Gastrocnemius medialis (tissue), 4 donors: ENCODE data around the gene MUC16. TPM values are rescaled to one million over a fixed set of nuclear protein-coding genes. Genes with fewer than 3 reads are reported as not detected.

Source experiments
- ATAC-seq, 2 donors: fragments of 150-250 bp; one replicate each; pipeline ENCODE4 v1.9.1; 2016
- DNase-seq, 2 donors: peaks; one replicate each; pipeline ENCODE4 v3.0.0-alpha.2; 2019
- H3K27ac ChIP-seq, 4 donors: fragments of 200-600 bp; sonication (generic); 1 replicate in 1 of 4; 2 replicates in 3 of 4; pipeline ENCODE4 v1.5.1; 2016 to 2018; ENCODE audit warnings: mild to moderate bottlenecking in 2 of 4, moderate library complexity in 1 of 4
- H3K27me3 ChIP-seq, 3 donors: fragments of 200-600 bp; sonication (generic) in 2 of 3; 1 replicate in 1 of 3; 2 replicates in 2 of 3; pipeline versions ENCODE4 v1.5.1 to v1.6.0; 2016 to 2019; ENCODE audit warnings: mild to moderate bottlenecking in 1 of 3, moderate library complexity in 1 of 3
- H3K36me3 ChIP-seq, 2 donors: fragments of 200-600 bp; sonication (generic) in 1 of 2; one replicate each; pipeline ENCODE4 v1.5.1; 2017 to 2018
- H3K4me1 ChIP-seq, 2 donors: fragments of 200-600 bp; sonication (generic) in 1 of 2; one replicate each; pipeline ENCODE4 v1.5.1; 2016 to 2017; ENCODE audit warnings: mild to moderate bottlenecking in 2 of 2
- H3K4me3 ChIP-seq, 4 donors: fragments of 200-600 bp; sonication (generic) in 3 of 4; 1 replicate in 1 of 4; 2 replicates in 3 of 4; pipeline ENCODE4 v1.5.1; 2016 to 2019; ENCODE audit warnings: mild to moderate bottlenecking in 2 of 4
- H3K9me3 ChIP-seq, 3 donors: fragments of 200-600 bp; sonication (generic) in 2 of 3; 1 replicate in 1 of 3; 2 replicates in 2 of 3; pipeline ENCODE4 v1.5.1; 2016 to 2019
- POLR2A ChIP-seq, 2 donors: fragments of 450-650 bp; IDR thresholded peaks; one replicate each; pipeline ENCODE4 v1.6.1; 2017; ENCODE audit warnings: antibody characterized with exemption in 2 of 2, mild to moderate bottlenecking in 2 of 2, moderate library complexity in 2 of 2
- in situ Hi-C, 4 donors: fragments of 200-750 bp; cut with MboI; loops; one replicate each; pipeline versions ENCODE4 v1.15.0 to v1.8.0; 2017; ENCODE audit warnings: low sequenced_read_pairs in 4 of 4
- intact Hi-C: fragments of 100-400 bp; cut with DNase I; formaldehyde crosslinking; loops from one replicate; pipeline ENCODE4 v1.15.1; 2023; ENCODE audit warnings: low total_unique reads
- total RNA-seq, 4 donors: library from RNA; depleted of rRNA; stranded (reverse); fragments of >200 nt; gene quantifications; one replicate each; pipeline versions ENCODE4 v1.1.0 to v1.2.3, GENCODE V29; 2016
- TF ChIP-seq, protein P1 (sequence below), 5 experiments: fragments of 450-650 bp in 3 of 5; fragments of 200-600 bp in 2 of 5; sonication (generic) in 2 of 5; IDR thresholded peaks in 4 of 5; conservative IDR thresholded peaks in 1 of 5; 1 replicate in 4 of 5; 2 replicates in 1 of 5; pipeline ENCODE4 v1.5.1; 2016 to 2019; ENCODE audit warnings: antibody characterized with exemption in 5 of 5, mild to moderate bottlenecking in 3 of 5, moderate library complexity in 3 of 5

The MUC16 gene
- total RNA-seq, 4 donors from 2014 or later = not detected

DNA sequence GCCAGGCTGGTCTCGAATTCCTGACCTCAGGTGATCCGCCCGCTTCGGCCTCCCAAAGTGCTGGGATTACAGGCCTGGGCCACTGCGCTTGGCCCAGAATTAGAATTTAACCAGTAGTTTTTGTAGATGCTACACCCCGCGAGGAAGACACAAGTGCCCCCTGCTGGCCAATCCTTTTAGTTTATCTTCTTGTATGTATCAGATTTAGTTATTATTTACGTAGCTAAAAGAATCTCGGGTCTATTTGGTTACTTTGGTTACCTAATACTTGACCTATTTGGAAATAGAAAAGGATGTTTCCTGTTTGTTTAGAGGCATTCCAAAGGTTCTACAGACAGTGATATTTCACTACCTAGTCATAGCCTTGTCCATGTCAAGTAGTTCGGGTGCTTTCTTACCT is 22.0 kb downstream of the MUC16 start:
- Histone ChIP-seq H3K27me3 (no peaks in the 10 kb centered on the region), H3K9me3 (no peaks in the 10 kb centered on the region), H3K4me3 (no peak overlapping the region), H3K27ac (no peak overlapping the region), H3K4me1 (no peaks in the 10 kb centered on the region), H3K36me3 (no peaks in the 10 kb centered on the region)
- intact Hi-C loops = no loop called here
- in situ Hi-C loops = no loop called here
- DNase-seq (no peak), ATAC-seq (no peak)
- TF ChIP-seq, protein P1, sequence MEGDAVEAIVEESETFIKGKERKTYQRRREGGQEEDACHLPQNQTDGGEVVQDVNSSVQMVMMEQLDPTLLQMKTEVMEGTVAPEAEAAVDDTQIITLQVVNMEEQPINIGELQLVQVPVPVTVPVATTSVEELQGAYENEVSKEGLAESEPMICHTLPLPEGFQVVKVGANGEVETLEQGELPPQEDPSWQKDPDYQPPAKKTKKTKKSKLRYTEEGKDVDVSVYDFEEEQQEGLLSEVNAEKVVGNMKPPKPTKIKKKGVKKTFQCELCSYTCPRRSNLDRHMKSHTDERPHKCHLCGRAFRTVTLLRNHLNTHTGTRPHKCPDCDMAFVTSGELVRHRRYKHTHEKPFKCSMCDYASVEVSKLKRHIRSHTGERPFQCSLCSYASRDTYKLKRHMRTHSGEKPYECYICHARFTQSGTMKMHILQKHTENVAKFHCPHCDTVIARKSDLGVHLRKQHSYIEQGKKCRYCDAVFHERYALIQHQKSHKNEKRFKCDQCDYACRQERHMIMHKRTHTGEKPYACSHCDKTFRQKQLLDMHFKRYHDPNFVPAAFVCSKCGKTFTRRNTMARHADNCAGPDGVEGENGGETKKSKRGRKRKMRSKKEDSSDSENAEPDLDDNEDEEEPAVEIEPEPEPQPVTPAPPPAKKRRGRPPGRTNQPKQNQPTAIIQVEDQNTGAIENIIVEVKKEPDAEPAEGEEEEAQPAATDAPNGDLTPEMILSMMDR (IDR thresholded peaks at IDR 0.05 in 4 of 5, conservative IDR thresholded peaks at IDR 0.05 in 1 of 5) = no peak
- TF ChIP-seq POLR2A (IDR thresholded peaks at IDR 0.05) = no peak

DNA sequence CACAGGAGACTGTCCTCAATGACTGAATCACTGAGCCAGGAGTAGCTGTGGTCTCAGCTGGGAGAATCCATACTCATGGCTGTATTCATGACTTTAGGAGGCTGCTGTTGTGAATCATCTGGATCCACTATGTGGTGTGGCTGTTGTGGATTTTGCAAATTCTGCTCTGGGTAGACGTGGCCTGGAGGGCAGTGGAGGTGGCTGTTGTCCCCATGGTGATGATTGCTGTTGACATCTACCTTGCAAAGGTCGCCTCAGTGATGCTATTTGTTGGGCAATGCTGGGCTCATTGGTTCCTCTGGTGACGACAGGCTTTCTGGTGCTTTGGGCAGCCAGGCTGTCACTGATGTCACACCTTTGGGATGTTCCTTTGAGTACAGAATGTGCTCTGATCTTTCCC is 23.9 kb downstream of the MUC16 start:
- Histone ChIP-seq H3K4me3 (no peak overlapping the region), H3K4me1 (no peaks in the 10 kb centered on the region), H3K36me3 (no peaks in the 10 kb centered on the region), H3K27ac (no peak overlapping the region), H3K27me3 (no peaks in the 10 kb centered on the region), H3K9me3 (no peaks in the 10 kb centered on the region)
- in situ Hi-C loops (no loop called here), intact Hi-C loops (no loop called here)
- TF ChIP-seq POLR2A (IDR thresholded peaks at IDR 0.05) = no peak
- TF ChIP-seq, protein P1 (IDR thresholded peaks at IDR 0.05 in 4 of 5, conservative IDR thresholded peaks at IDR 0.05 in 1 of 5) = no peak
- DNase-seq (no peak), ATAC-seq (no peak)

DNA sequence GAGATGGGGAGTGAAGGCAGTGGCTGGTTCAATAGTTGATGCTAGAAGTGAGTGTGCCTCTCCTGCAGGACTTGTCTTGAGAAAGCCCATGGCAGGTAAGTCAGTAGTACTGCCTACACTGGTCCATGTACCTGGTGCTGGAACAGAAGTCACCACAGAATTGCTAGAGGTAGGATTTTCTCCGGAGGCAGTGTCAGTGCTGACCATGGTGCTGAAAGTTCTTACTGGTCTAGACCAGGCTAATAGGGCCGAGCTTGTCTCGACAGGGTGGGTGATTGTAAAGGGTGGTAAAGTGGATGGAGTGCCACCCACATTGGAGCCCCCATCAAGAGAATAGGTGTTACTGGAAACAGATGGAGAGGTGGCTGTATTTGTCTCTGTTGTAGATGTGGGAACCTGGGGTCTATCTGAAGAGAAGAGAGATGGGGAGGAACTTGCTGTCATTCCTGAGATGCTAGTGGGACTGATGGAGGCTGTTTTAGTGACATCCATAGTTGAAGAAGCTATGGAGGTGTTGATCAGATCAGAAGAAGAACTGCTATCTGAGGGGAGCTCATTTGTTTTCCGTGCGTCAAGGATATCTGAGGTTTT is 36.6 kb downstream of the MUC16 start:
- TF ChIP-seq POLR2A (IDR thresholded peaks at IDR 0.05) = no peak
- TF ChIP-seq, protein P1 (IDR thresholded peaks at IDR 0.05 in 4 of 5, conservative IDR thresholded peaks at IDR 0.05 in 1 of 5) = no peak
- no peak overlapping the region for H3K27ac ChIP-seq
- H3K27me3 ChIP-seq = no peaks in the 10 kb centered on the region
- no peak for DNase-seq
- no peaks in the 10 kb centered on the region for H3K36me3 ChIP-seq
- H3K4me1 ChIP-seq = no peaks in the 10 kb centered on the region
- no peak for ATAC-seq
- in situ Hi-C loops = no loop called here
- no peak overlapping the region for H3K4me3 ChIP-seq
- intact Hi-C loops = no loop called here
- H3K9me3 ChIP-seq = no peaks in the 10 kb centered on the region

DNA sequence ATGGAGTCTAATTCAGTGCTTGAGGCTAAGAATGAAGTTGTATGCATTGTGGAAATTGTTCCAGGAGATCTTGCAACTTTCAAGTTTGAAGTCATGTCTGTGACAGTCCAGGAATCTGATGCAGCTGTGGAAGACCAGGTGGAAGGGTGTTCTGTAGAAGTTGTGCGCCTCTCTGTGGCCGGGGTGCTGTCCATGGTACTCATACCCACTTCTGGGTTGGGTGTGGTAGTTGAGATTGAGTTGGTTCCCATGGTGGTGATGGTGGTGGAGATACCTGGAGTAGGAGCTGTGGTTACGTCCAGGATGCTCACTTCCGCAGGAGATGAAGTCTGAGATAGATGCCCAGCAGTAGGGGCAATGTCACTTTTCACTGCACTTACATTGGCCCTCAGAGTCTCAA is 44.3 kb downstream of the MUC16 start:
- Histone ChIP-seq H3K27ac (no peak overlapping the region), H3K27me3 (no peaks in the 10 kb centered on the region), H3K9me3 (no peaks in the 10 kb centered on the region), H3K4me1 (no peaks in the 10 kb centered on the region), H3K4me3 (no peak overlapping the region), H3K36me3 (no peaks in the 10 kb centered on the region)
- intact Hi-C loops = no loop called here
- DNase-seq = no peak
- TF ChIP-seq, protein P1 (IDR thresholded peaks at IDR 0.05 in 4 of 5, conservative IDR thresholded peaks at IDR 0.05 in 1 of 5) = no peak
- in situ Hi-C loops = no loop called here
- no peak for ATAC-seq

Other genes with a start within 250 kb of the MUC16 start
- 10 to 100 TPM; 14.4 to 24.5 (median 18.6) TPM for gene ZNF558, start 178.1 kb downstream of the MUC16 start, total RNA-seq
- gene MBD3L1, start 178.0 kb downstream of the MUC16 start, total RNA-seq = not detected
- not detected for gene OR1M1, start 76.7 kb upstream of the MUC16 start, total RNA-seq
- gene OR7G2, start 97.1 kb upstream of the MUC16 start, total RNA-seq = not detected
- gene OR7G1, start 105.4 kb upstream of the MUC16 start, total RNA-seq = not detected
- not detected for gene OR7G3, start 116.5 kb upstream of the MUC16 start, total RNA-seq
- gene ZNF317, start 130.0 kb upstream of the MUC16 start, total RNA-seq = 10 to 100 TPM in 3 of 4 donors, 1 to 10 TPM in 1; 9.1 to 15.0 (median 12.2) TPM
- gene OR7D2, start 168.6 kb upstream of the MUC16 start, total RNA-seq = under 1 TPM in 2 of 4 donors, not detected in 2; 0.13 to 0.19 TPM
- gene OR7D4, start 209.2 kb upstream of the MUC16 start, total RNA-seq = not detected
- gene OR7E24, start 240.5 kb upstream of the MUC16 start, total RNA-seq = not detected